Lower leg skin (tissue), 3 donors: ENCODE measurements around the gene MYO10.

ENCODE experiments used
- POLR2A ChIP-seq, 2 donors: fragments of 450-650 bp; IDR thresholded peaks; one replicate each; pipeline ENCODE4 v1.6.1; 2016 to 2017; ENCODE audit warnings: antibody characterized with exemption in 2 of 2, mild to moderate bottlenecking in 1 of 2, moderate library complexity in 1 of 2
- TF ChIP-seq, protein P1 (sequence below), 3 donors: fragments of 450-650 bp; IDR thresholded peaks; one replicate each; pipeline ENCODE4 v1.5.1; 2016; ENCODE audit warnings: antibody characterized with exemption in 3 of 3, mild to moderate bottlenecking in 3 of 3, moderate library complexity in 2 of 3

GRCh38 chr5:16617274-16617968 lies 318.7 kb downstream of the MYO10 start:
- TF ChIP-seq, protein P1, sequence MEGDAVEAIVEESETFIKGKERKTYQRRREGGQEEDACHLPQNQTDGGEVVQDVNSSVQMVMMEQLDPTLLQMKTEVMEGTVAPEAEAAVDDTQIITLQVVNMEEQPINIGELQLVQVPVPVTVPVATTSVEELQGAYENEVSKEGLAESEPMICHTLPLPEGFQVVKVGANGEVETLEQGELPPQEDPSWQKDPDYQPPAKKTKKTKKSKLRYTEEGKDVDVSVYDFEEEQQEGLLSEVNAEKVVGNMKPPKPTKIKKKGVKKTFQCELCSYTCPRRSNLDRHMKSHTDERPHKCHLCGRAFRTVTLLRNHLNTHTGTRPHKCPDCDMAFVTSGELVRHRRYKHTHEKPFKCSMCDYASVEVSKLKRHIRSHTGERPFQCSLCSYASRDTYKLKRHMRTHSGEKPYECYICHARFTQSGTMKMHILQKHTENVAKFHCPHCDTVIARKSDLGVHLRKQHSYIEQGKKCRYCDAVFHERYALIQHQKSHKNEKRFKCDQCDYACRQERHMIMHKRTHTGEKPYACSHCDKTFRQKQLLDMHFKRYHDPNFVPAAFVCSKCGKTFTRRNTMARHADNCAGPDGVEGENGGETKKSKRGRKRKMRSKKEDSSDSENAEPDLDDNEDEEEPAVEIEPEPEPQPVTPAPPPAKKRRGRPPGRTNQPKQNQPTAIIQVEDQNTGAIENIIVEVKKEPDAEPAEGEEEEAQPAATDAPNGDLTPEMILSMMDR (IDR thresholded peaks at IDR 0.05), result no peak
- TF ChIP-seq POLR2A (IDR thresholded peaks at IDR 0.05), result no peak
